PC-9 (cell line): ENCODE results near the gene BEX4. TPM values are rescaled to one million over a fixed set of nuclear protein-coding genes. Genes with fewer than 3 reads are reported as not detected.

Source experiments
- BruUV-seq: library from RNA; stranded (reverse); fragments of 400-500 nt; replicated peaks from 2 replicates; lab custom pipeline; 2021; lab: Mats Ljungman, UMichigan
- CTCF ChIA-PET: fragments of 300-600 bp; sonication (Branson Sonifier 250); formaldehyde crosslinking; loops from one replicate; lab custom pipeline; 2022; ENCODE audit warnings: antibody characterized with exemption; lab: Charles Lee
- POLR2A ChIA-PET: fragments of 300-600 bp; sonication (Branson Sonifier 250); formaldehyde crosslinking; loops from one replicate; lab custom pipeline; 2022; ENCODE audit warnings: antibody characterized with exemption; ENCODE audit not compliant: unreplicated experiment; lab: Charles Lee
- DNase-seq, 2 experiments: peaks; one replicate each; pipeline versions ENCODE4 v3.0.0 to v3.0.0-alpha.2; 2015 to 2022; ENCODE audit warnings: mixed read lengths in 1 of 2
- H2AFZ ChIP-seq: fragments of 200-600 bp; sonication (generic); 2 replicates; pipeline ENCODE4 v1.8.1; 2017; ENCODE audit warnings: antibody characterized with exemption
- H3F3A ChIP-seq: fragments of 200-600 bp; sonication (generic); 2 replicates; pipeline ENCODE4 v1.8.1; 2017; ENCODE audit warnings: antibody characterized with exemption, mild to moderate bottlenecking, low read depth; ENCODE audit not compliant: insufficient read depth
- H3K27ac ChIP-seq: fragments of 200-600 bp; sonication (generic); 2 replicates; pipeline ENCODE4 v1.6.1; 2016; ENCODE audit warnings: mixed run types
- H3K27me3 ChIP-seq: fragments of 200-600 bp; sonication (generic); 2 replicates; pipeline ENCODE4 v1.6.1; 2016; ENCODE audit warnings: low read depth, mixed run types; ENCODE audit not compliant: insufficient read depth
- H3K36me3 ChIP-seq: fragments of 200-600 bp; sonication (generic); 2 replicates; pipeline ENCODE4 v1.6.1; 2016; ENCODE audit warnings: low read depth, mixed run types
- H3K4me1 ChIP-seq: fragments of 200-600 bp; sonication (generic); replicated peaks from 2 replicates; pipeline ENCODE4 v1.6.1; 2016; ENCODE audit warnings: mixed run types; ENCODE audit not compliant: insufficient read depth
- H3K4me2 ChIP-seq: fragments of 200-600 bp; sonication (generic); 2 replicates; pipeline ENCODE4 v1.6.1; 2017; ENCODE audit warnings: mixed run types
- H3K4me3 ChIP-seq: fragments of 200-600 bp; sonication (generic); 2 replicates; pipeline ENCODE4 v1.6.1; 2016; ENCODE audit warnings: mixed run types
- H3K79me2 ChIP-seq: fragments of 200-600 bp; sonication (generic); 2 replicates; pipeline ENCODE4 v1.6.1; 2017; ENCODE audit warnings: low read depth, mixed run types
- H3K9me2 ChIP-seq: fragments of 200-600 bp; sonication (generic); 2 replicates; pipeline ENCODE4 v1.8.1; 2017; ENCODE audit warnings: mild to moderate bottlenecking; ENCODE audit not compliant: insufficient read depth
- H3K9me3 ChIP-seq: fragments of 200-600 bp; sonication (generic); 2 replicates; pipeline ENCODE4 v1.8.1; 2016; ENCODE audit warnings: low read depth; ENCODE audit not compliant: insufficient read depth
- H4K20me1 ChIP-seq: fragments of 200-600 bp; sonication (generic); 2 replicates; pipeline ENCODE4 v1.8.1; 2017; ENCODE audit not compliant: insufficient read depth
- CTCF ChIP-seq: fragments of 200-600 bp; sonication (generic); conservative IDR thresholded peaks from 2 replicates; pipeline ENCODE4 v1.6.1; 2017; ENCODE audit warnings: mixed run types, antibody characterized with exemption, mild to moderate bottlenecking, moderate library complexity
- EZH2 ChIP-seq: fragments of 200-600 bp; sonication (generic); IDR thresholded peaks from 2 replicates; pipeline ENCODE4 v1.8.0; 2017; ENCODE audit warnings: antibody characterized with exemption, low read depth
- intact Hi-C: fragments of 100-400 bp; cut with micrococcal nuclease; formaldehyde crosslinking; loops from one replicate; pipeline ENCODE4 v1.10.0; 2022; ENCODE audit not compliant: unreplicated experiment
- total RNA-seq: library from RNA; stranded (reverse); gene quantifications from 2 replicates; pipeline ENCODE4 v1.2.3, GENCODE V29; 2021

Gene BEX4
- total RNA-seq, 1 experiment from 2014 or later, result 1.0 TPM

- CTCF ChIA-PET, result no interaction called here
These were observed 4.9 kb upstream of the BEX4 start for GRCh38 chrX:103210056-103210455.

GRCh38 chrX:103211012-103211715, 3.7 kb upstream of the BEX4 start:
- ChIA-PET CTCF (no interaction called here), POLR2A (no interaction called here)
- no TSS peak for BruUV-seq
- no peaks in the 10 kb centered on the region for H4K20me1 ChIP-seq
- H3K4me1 ChIP-seq, result no peaks in the 10 kb centered on the region
- H3K79me2 ChIP-seq, result no peaks in the 10 kb centered on the region
- H3K27me3 ChIP-seq, result no peaks in the 10 kb centered on the region
- TF ChIP-seq EZH2 (no peak), CTCF (peak; percentile 47; the same call in 1 of the 2 replicates)
- DNase-seq, result peak in 1 of 2 experiments; percentile 15
- H3K4me3 ChIP-seq, result no peak overlapping the region
- H3K9me3 ChIP-seq, result no peaks in the 10 kb centered on the region
- H3K9me2 ChIP-seq, result no peaks in the 10 kb centered on the region
- H3F3A ChIP-seq, result no peaks in the 10 kb centered on the region
- no peak overlapping the region for H2AFZ ChIP-seq
- intact Hi-C loops, result loop anchor here (1.0 to 10.0 kb wide), 3 partner anchors 37 to 253 kb away; no protein-coding TSS in a partner anchor
- no peaks in the 10 kb centered on the region for H3K36me3 ChIP-seq
- no peak overlapping the region for H3K27ac ChIP-seq
- H3K4me2 ChIP-seq, result no peak overlapping the region

More at GRCh38 chrX:103210056-103210455, 4.9 kb upstream of the BEX4 start:
- Histone ChIP-seq H2AFZ (no peak overlapping the region), H3K4me3 (no peak overlapping the region), H3K27ac (no peak overlapping the region), H3K9me2 (no peaks in the 10 kb centered on the region), H3K9me3 (no peaks in the 10 kb centered on the region), H3K4me1 (no peaks in the 10 kb centered on the region), H3F3A (no peaks in the 10 kb centered on the region), H3K27me3 (no peaks in the 10 kb centered on the region), H3K79me2 (no peaks in the 10 kb centered on the region), H3K36me3 (no peaks in the 10 kb centered on the region), H3K4me2 (no peak overlapping the region), H4K20me1 (no peaks in the 10 kb centered on the region)
- DNase-seq, result no peak
- no TSS peak for BruUV-seq
- POLR2A ChIA-PET, result no interaction called here
- TF ChIP-seq EZH2, result no peak
- no peak for TF ChIP-seq CTCF
- intact Hi-C loops, result loop anchor here (10.0 kb wide), 1 partner anchor 135 kb away; no protein-coding TSS in a partner anchor

GRCh38 chrX:103212749-103213457, 2.0 kb upstream of the BEX4 start:
- Histone ChIP-seq H3K4me1 (no peaks in the 10 kb centered on the region), H3K9me2 (no peaks in the 10 kb centered on the region), H3K79me2 (no peaks in the 10 kb centered on the region), H3K27me3 (no peaks in the 10 kb centered on the region), H3K4me3 (no peak overlapping the region), H3K27ac (no peak overlapping the region), H3F3A (no peaks in the 10 kb centered on the region), H4K20me1 (no peaks in the 10 kb centered on the region), H2AFZ (no peak overlapping the region), H3K9me3 (no peaks in the 10 kb centered on the region), H3K4me2 (no peak overlapping the region), H3K36me3 (no peaks in the 10 kb centered on the region)
- TF ChIP-seq CTCF (no peak), EZH2 (no peak)
- CTCF ChIA-PET, result interaction anchor here (0.7 kb wide), 1 partner anchor 10 kb away, joined by 3 read pairs; no protein-coding TSS in a partner anchor
- POLR2A ChIA-PET, result no interaction called here
- no peak for DNase-seq
- BruUV-seq, result no TSS peak
- intact Hi-C loops, result loop anchor here (10.0 kb wide), 1 partner anchor 132 kb away; no protein-coding TSS in a partner anchor
